ENCODE results near the gene ZBTB34.

DNA sequence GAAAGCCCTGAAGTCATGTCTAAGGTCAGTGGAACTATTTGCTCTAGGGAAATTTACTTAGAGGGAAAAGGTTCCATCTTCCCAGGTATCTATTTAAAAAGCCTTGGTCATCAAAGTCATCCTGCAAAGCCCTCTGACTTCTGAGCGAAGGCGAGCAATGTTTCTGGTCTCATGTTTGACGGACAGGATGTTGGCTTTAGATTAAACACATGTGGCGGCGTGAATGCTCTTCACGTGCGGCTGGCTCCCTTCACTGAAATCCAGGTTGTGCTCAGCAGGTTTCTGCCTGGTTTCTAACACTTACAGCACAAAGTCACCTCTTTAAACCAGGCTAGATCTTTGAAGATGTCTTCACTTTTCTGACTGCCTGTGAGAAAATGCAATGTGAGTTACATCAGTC is 5.7 kb upstream of the ZBTB34 start:
- TF ChIP-seq EZH2 (IDR thresholded peaks at IDR 0.05) (no peak), POLR2AphosphoS5 (IDR thresholded peaks at IDR 0.05; ENCODE audit: borderline replicate concordance, low read depth, low read length) (no peak), FOXP2 (optimal IDR thresholded peaks at IDR 0.05; ENCODE audit: control extremely low read depth, extremely low read length, insufficient read depth) (no peak)

Data from SK-N-MC (cell line).